Nephron progenitor cell (in vitro differentiated cells): ENCODE data around the gene STMN1.
A peak's percentile ranks its signal among the peaks of the same experiment; 100 is the strongest.

Source experiments
- DNase-seq: peaks from one replicate; pipeline ENCODE4 v3.0.0; 2021
- H3K27ac Mint-ChIP-seq: 2 replicates; pipeline ENCODE4 v1.8.0; 2021; ENCODE audit warnings: mild to moderate bottlenecking, moderate library complexity, mixed read lengths
- H3K27me3 Mint-ChIP-seq: 2 replicates; pipeline ENCODE4 v1.8.0; 2021; ENCODE audit warnings: mild to moderate bottlenecking, low read depth, mixed read lengths; ENCODE audit not compliant: poor library complexity
- H3K36me3 Mint-ChIP-seq: 2 replicates; pipeline ENCODE4 v1.8.0; 2021; ENCODE audit warnings: low read depth, mixed read lengths
- H3K4me1 Mint-ChIP-seq: 2 replicates; pipeline ENCODE4 v1.8.0; 2021; ENCODE audit warnings: mixed read lengths
- H3K4me3 Mint-ChIP-seq: 2 replicates; pipeline ENCODE4 v1.8.0; 2021; ENCODE audit warnings: mild to moderate bottlenecking, moderate library complexity, mixed read lengths
- H3K9me3 Mint-ChIP-seq: 2 replicates; pipeline ENCODE4 v1.8.0; 2021; ENCODE audit warnings: mild to moderate bottlenecking, moderate library complexity, mixed read lengths
- CTCF ChIP-seq: fragments of 200-600 bp; sonication (generic); IDR thresholded peaks from 2 replicates; pipeline ENCODE4 v1.5.0; 2021; ENCODE audit warnings: antibody characterized with exemption

STMN1 gene

GRCh38 chr1:25870614-25871013 lies 35.6 kb downstream of the STMN1 start:
- Mint-ChIP-seq H3K27ac (peak overlapping the region; percentile 84), H3K36me3 (peaks cover 13% of the 10 kb centered on the region), H3K4me3 (no peak overlapping the region), H3K4me1 (peaks cover 47% of the 10 kb centered on the region), H3K27me3 (no peaks in the 10 kb centered on the region), H3K9me3 (no peaks in the 10 kb centered on the region)
- no peak for DNase-seq
- TF ChIP-seq CTCF = no peak

- peak overlapping the region; percentile 84 for H3K27ac Mint-ChIP-seq
- H3K4me3 Mint-ChIP-seq = no peak overlapping the region
- DNase-seq = no peak
- H3K36me3 Mint-ChIP-seq = peaks cover 13% of the 10 kb centered on the region
- H3K4me1 Mint-ChIP-seq = peaks cover 46% of the 10 kb centered on the region
- H3K9me3 Mint-ChIP-seq = no peaks in the 10 kb centered on the region
- no peaks in the 10 kb centered on the region for H3K27me3 Mint-ChIP-seq
- TF ChIP-seq CTCF = no peak
These were observed 36.2 kb downstream of the STMN1 start for GRCh38 chr1:25869909-25870606.

- Mint-ChIP-seq H3K4me3 (no peak overlapping the region), H3K36me3 (peaks cover 32% of the 10 kb centered on the region), H3K27me3 (peaks cover 3% of the 10 kb centered on the region), H3K27ac (no peak overlapping the region), H3K9me3 (no peaks in the 10 kb centered on the region), H3K4me1 (peaks cover 28% of the 10 kb centered on the region)
- no peak for TF ChIP-seq CTCF
- DNase-seq = no peak
These were observed 38.8 kb downstream of the STMN1 start for GRCh38 chr1:25867210-25867991.

GRCh38 chr1:25866288-25866687 lies 39.9 kb downstream of the STMN1 start:
- TF ChIP-seq CTCF = no peak
- peaks cover 5% of the 10 kb centered on the region for H3K27me3 Mint-ChIP-seq
- H3K36me3 Mint-ChIP-seq = peaks cover 32% of the 10 kb centered on the region
- H3K9me3 Mint-ChIP-seq = no peaks in the 10 kb centered on the region
- H3K4me1 Mint-ChIP-seq = peaks cover 32% of the 10 kb centered on the region
- DNase-seq = no peak
- no peak overlapping the region for H3K27ac Mint-ChIP-seq
- no peak overlapping the region for H3K4me3 Mint-ChIP-seq

GRCh38 chr1:25864434-25864833 lies 41.8 kb downstream of the STMN1 start:
- H3K9me3 Mint-ChIP-seq = no peaks in the 10 kb centered on the region
- peaks cover 5% of the 10 kb centered on the region for H3K27me3 Mint-ChIP-seq
- TF ChIP-seq CTCF = no peak
- H3K27ac Mint-ChIP-seq = no peak overlapping the region
- DNase-seq = no peak
- H3K4me1 Mint-ChIP-seq = peaks cover 33% of the 10 kb centered on the region
- H3K4me3 Mint-ChIP-seq = no peak overlapping the region
- H3K36me3 Mint-ChIP-seq = peaks cover 32% of the 10 kb centered on the region
